Posterior vena cava (tissue), 2 donors: ENCODE measurements around the gene PIGQ. TPM values are rescaled to one million over a fixed set of nuclear protein-coding genes. Genes with fewer than 3 reads are reported as not detected.

ENCODE experiments used
- DNase-seq: peaks from one replicate; pipeline ENCODE4 v3.0.0-alpha.2; 2020; ENCODE audit warnings: low spot score
- intact Hi-C, 2 donors: fragments of 100-400 bp; cut with DNase I; formaldehyde crosslinking; loops; one replicate each; pipeline versions ENCODE4 v1.14.1 to v1.14.2; 2022 to 2023
- total RNA-seq, 2 donors: library from RNA; stranded (reverse); fragmentation: NEBNext Ultra II Directional; extraction: Animal tissue kit (Norgen Biotek cat#: 25700); gene quantifications; one replicate each; pipeline ENCODE4 v1.2.1, GENCODE V29; 2021
- donor health status: DM: yes; HTN: yes; CAD: no.
- donor health status: DM: yes; HTN: yes; CAD: no.

PIGQ gene
- total RNA-seq, 2 donors from 2014 or later: 22.1 to 25.4 TPM

- DNase-seq: no peak
- intact Hi-C loops: no loop called here
Measured at GRCh38 chr16:580141-580945, 10.6 kb downstream of the PIGQ start.

- intact Hi-C loops: no loop called here
Measured at GRCh38 chr16:580946-581498, 11.3 kb downstream of the PIGQ start.

GRCh38 chr16:582218-582613 is 12.4 kb downstream of the PIGQ start:
- DNase-seq: no peak
- intact Hi-C loops: no loop called here

More at GRCh38 chr16:580946-581498, 11.3 kb downstream of the PIGQ start:
- no peak for DNase-seq

- intact Hi-C loops: no loop called here
- DNase-seq: no peak
Measured at GRCh38 chr16:582614-583331, 13.0 kb downstream of the PIGQ start.

- no peak for DNase-seq
- intact Hi-C loops: no loop called here
Measured at GRCh38 chr16:583470-583814, 13.7 kb downstream of the PIGQ start.

GRCh38 chr16:583815-584591 is 14.2 kb downstream of the PIGQ start:
- DNase-seq: peak; percentile 80
- intact Hi-C loops: no loop called here

- intact Hi-C loops: loop anchor here in 1 of 2 donors (5.0 kb wide), 1 partner anchor 62 kb away; the partner anchor contains the start of gene WDR90
- DNase-seq: peak; percentile 78
Measured at GRCh38 chr16:585351-585750, 15.6 kb downstream of the PIGQ start.

- no peak for DNase-seq
- intact Hi-C loops: loop anchor here in 1 of 2 donors (5.0 kb wide), 1 partner anchor 61 kb away; the partner anchor contains the start of gene WDR90
Measured at GRCh38 chr16:586047-586644, 16.4 kb downstream of the PIGQ start.

- intact Hi-C loops: loop anchor here in 1 of 2 donors (5.0 kb wide), 1 partner anchor 60 kb away; the partner anchor contains the start of gene WDR90
- peak; percentile 83 for DNase-seq
Measured at GRCh38 chr16:586645-587590, 17.1 kb downstream of the PIGQ start.

GRCh38 chr16:588639-588888 is 18.8 kb downstream of the PIGQ start:
- peak; percentile 90 for DNase-seq
- intact Hi-C loops: loop anchor here in 1 of 2 donors (5.0 kb wide), 1 partner anchor 59 kb away; the partner anchor contains the start of gene WDR90

GRCh38 chr16:588889-589657 is 19.3 kb downstream of the PIGQ start:
- DNase-seq: peak; percentile 99
- intact Hi-C loops: loop anchor here in 1 of 2 donors (5.0 kb wide), 1 partner anchor 58 kb away; the partner anchor contains the start of gene WDR90

- DNase-seq: peak; percentile 100
- intact Hi-C loops: loop anchor here (2.0 to 5.0 kb wide), 3 partner anchors 43 to 63 kb away; partner anchors contain the start of genes WDR90 (in 1 of the 2) and WFIKKN1 (in 1 of the 2)
Measured at GRCh38 chr16:589658-590187, 20.0 kb downstream of the PIGQ start, which contains the start of gene RAB40C. RAB40C (plus strand) TSS chr16:590066; CDS start chr16:590292, 226 bp downstream.

- intact Hi-C loops: loop anchor here in 1 of 2 donors (2.0 to 5.0 kb wide), 2 partner anchors 42 to 62 kb away; partner anchors contain the start of gene WFIKKN1
- DNase-seq: no peak
Measured at GRCh38 chr16:590188-590814, 20.5 kb downstream of the PIGQ start.

- intact Hi-C loops: loop anchor here in 1 of 2 donors (2.0 to 5.0 kb wide), 2 partner anchors 41 to 62 kb away; partner anchors contain the start of gene WFIKKN1
- no peak for DNase-seq
Measured at GRCh38 chr16:590815-591200, 21.0 kb downstream of the PIGQ start.

- intact Hi-C loops: loop anchor here in 1 of 2 donors (2.0 to 5.0 kb wide), 2 partner anchors 41 to 62 kb away; partner anchors contain the start of gene WFIKKN1
- no peak for DNase-seq
Measured at GRCh38 chr16:591231-591630, 21.5 kb downstream of the PIGQ start.
